NOMO-1 treated with DMSO at 0.1 percent for 48 hours (cell line): Measurements from ENCODE around the gene AKR1C8.
"Not testable (repeated sequence)": the region's sequence is repeated elsewhere in the genome, so short reads cannot be mapped to it uniquely, and the experiment has no call there.

Source experiments
- DNase-seq: peaks from one replicate; lab custom pipeline; 2025; ENCODE audit not compliant: unreplicated experiment; lab: John Stamatoyannopoulos, UW

The AKR1C8 gene

GRCh38 chr10:5168897-5169420 lies 16.0 kb downstream of the AKR1C8 start:
- DNase-seq, result no peak

GRCh38 chr10:5165738-5166137 lies 19.2 kb downstream of the AKR1C8 start:
- DNase-seq, result no peak

- no peak for DNase-seq
Measured at GRCh38 chr10:5163487-5163886, 21.5 kb downstream of the AKR1C8 start.

GRCh38 chr10:5159126-5159525 lies 25.8 kb downstream of the AKR1C8 start:
- peak; percentile 79 for DNase-seq

- DNase-seq, result no peak
Measured at GRCh38 chr10:5157501-5157900, 27.4 kb downstream of the AKR1C8 start.

GRCh38 chr10:5155951-5156350 lies 29.0 kb downstream of the AKR1C8 start:
- DNase-seq, result no peak

- no peak for DNase-seq
Measured at GRCh38 chr10:5151076-5151475, 33.9 kb downstream of the AKR1C8 start.

- DNase-seq, result no peak
Measured at GRCh38 chr10:5148678-5149032, 36.3 kb downstream of the AKR1C8 start.

- DNase-seq, result no peak
Measured at GRCh38 chr10:5147981-5148677, 36.8 kb downstream of the AKR1C8 start.

- no peak for DNase-seq
Measured at GRCh38 chr10:5147255-5147980, 37.5 kb downstream of the AKR1C8 start.

GRCh38 chr10:5146920-5147254 lies 38.1 kb downstream of the AKR1C8 start:
- no peak for DNase-seq

- no peak for DNase-seq
Measured at GRCh38 chr10:5143137-5143536, 41.8 kb downstream of the AKR1C8 start.

- DNase-seq, result no peak
Measured at GRCh38 chr10:5142199-5142598, 42.8 kb downstream of the AKR1C8 start.

GRCh38 chr10:5137699-5138098 lies 47.3 kb downstream of the AKR1C8 start:
- DNase-seq, result not testable (repeated sequence)

- DNase-seq, result no peak
Measured at GRCh38 chr10:5136468-5137087, 48.4 kb downstream of the AKR1C8 start.

GRCh38 chr10:5135581-5135980 lies 49.4 kb downstream of the AKR1C8 start:
- DNase-seq, result no peak

- no peak for DNase-seq
Measured at GRCh38 chr10:5125315-5126044, 59.5 kb downstream of the AKR1C8 start.

- DNase-seq, result no peak
Measured at GRCh38 chr10:5123886-5124285, 61.1 kb downstream of the AKR1C8 start.

- not testable (repeated sequence) for DNase-seq
Measured at GRCh38 chr10:5119997-5120396, 65.0 kb downstream of the AKR1C8 start.

- DNase-seq, result no peak
Measured at GRCh38 chr10:5117026-5117425, 67.9 kb downstream of the AKR1C8 start.

- no peak for DNase-seq
Measured at GRCh38 chr10:5116621-5117020, 68.3 kb downstream of the AKR1C8 start.
